Astrocyte of the cerebellum (primary cell): ENCODE results near the gene OTX2.

Source experiments
- DNase-seq: peaks from one replicate; pipeline ENCODE4 v3.0.0-alpha.2; 2011; ENCODE audit warnings: low read depth
- H3K4me3 ChIP-seq: 2 replicates; pipeline ENCODE4 v1.5.1; 2011; ENCODE audit warnings: mild to moderate bottlenecking, low read depth, low read length, moderate library complexity
- in situ Hi-C: cut with HindIII; loops from 2 replicates; pipeline ENCODE4 v1.10.0; 2017; ENCODE audit warnings: low sequenced_read_pairs
- TF ChIP-seq, protein P1 (sequence below): IDR thresholded peaks from 2 replicates; pipeline ENCODE4 v1.5.1; 2012; ENCODE audit warnings: low read length, low read depth, moderate library complexity, mild to moderate bottlenecking; ENCODE audit errors: missing control alignments

Gene OTX2

DNA sequence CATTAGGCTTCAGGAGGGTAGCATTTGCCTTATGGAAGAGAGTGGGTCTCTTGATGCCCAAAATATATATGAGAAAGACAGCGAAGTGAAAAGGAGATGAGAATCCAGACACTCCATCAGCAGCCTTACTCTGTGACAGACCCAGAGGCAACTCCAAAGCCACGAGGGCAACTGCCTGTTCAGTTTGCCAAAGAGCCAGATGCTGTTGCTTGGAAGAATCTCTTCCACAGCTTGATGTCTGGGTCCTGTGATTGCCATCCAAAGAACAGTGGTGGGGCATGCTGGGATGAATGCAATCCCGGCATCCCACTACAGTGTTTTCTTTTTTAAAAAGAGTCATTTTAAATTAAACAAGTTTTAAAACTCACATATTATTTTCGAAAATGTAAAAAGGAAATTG, 10.9 kb upstream of the OTX2 start:
- DNase-seq: no peak
- TF ChIP-seq, protein P1, sequence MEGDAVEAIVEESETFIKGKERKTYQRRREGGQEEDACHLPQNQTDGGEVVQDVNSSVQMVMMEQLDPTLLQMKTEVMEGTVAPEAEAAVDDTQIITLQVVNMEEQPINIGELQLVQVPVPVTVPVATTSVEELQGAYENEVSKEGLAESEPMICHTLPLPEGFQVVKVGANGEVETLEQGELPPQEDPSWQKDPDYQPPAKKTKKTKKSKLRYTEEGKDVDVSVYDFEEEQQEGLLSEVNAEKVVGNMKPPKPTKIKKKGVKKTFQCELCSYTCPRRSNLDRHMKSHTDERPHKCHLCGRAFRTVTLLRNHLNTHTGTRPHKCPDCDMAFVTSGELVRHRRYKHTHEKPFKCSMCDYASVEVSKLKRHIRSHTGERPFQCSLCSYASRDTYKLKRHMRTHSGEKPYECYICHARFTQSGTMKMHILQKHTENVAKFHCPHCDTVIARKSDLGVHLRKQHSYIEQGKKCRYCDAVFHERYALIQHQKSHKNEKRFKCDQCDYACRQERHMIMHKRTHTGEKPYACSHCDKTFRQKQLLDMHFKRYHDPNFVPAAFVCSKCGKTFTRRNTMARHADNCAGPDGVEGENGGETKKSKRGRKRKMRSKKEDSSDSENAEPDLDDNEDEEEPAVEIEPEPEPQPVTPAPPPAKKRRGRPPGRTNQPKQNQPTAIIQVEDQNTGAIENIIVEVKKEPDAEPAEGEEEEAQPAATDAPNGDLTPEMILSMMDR: no peak
- in situ Hi-C loops: no loop called here
- H3K4me3 ChIP-seq: no peak overlapping the region

DNA sequence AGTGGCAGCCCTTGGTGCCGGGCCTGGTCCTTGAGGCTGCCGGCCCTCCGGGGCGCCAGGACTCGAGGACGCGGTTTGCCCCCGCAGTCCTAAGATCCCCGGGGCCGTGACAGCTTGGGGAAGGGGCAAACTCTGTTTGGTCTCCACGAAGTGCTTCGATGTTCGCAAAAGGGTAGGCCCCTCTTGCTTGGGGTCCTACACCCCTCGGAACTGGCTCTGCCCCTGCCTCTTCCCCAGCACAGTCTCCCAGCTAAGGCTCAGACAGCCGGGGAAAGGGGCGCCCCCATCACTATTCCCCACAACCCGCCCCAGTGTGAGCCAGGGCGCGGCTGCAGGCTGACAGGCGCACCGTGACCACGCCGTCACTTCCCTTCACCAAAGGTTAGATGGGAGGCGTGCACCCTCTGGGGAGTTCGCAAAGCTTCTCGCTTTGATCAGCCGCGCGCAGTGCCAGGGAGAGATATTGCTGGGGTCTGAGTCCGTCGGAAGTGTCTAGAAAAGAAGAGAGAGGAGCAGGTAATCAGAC, 7.2 kb upstream of the OTX2 start:
- in situ Hi-C loops: no loop called here
- DNase-seq: no peak
- H3K4me3 ChIP-seq: no peak overlapping the region
- TF ChIP-seq, protein P1: no peak

- no peak for DNase-seq
- in situ Hi-C loops: no loop called here
- TF ChIP-seq, protein P1: no peak
- H3K4me3 ChIP-seq: no peak overlapping the region
Observed at GRCh38 chr14:56816574-56817391, 6.5 kb upstream of the OTX2 start.

- DNase-seq: no peak
- in situ Hi-C loops: no loop called here
- H3K4me3 ChIP-seq: no peak overlapping the region
- TF ChIP-seq, protein P1: no peak
Observed at GRCh38 chr14:56815745-56816144, 5.5 kb upstream of the OTX2 start.

DNA sequence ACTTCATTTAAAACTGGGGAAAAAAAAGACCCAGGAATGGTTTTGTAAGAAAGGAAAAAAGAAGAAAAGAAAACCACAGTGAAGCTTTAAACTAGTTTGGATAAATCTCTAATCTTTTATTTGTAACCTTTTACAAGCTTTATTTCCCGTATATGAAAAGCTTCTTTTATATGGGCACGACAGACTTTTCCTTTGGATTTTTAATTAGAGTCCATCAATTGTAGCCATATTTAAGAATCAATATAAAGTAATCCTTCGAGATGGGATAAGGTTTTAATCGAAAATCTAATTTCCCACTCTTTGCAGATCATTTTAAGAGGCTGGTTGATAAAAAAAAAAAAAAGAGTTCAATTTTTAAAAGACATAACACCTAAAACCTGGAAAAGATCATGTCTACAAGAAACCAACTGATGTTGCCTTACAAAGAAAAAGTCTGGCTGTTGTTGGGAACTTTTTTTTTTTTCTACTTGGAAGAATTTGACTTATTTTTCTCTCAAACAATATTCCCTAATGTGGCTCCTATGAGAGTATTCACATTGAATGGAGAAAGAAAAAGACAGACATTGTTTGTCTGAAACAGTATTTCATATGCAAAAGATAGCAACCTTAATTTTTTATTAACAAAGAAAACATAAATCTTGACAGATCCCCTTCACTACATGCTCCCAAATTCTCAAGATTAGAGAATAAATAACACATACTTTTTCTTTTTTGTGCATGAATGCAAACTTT, 4.9 kb upstream of the OTX2 start:
- TF ChIP-seq, protein P1: no peak
- in situ Hi-C loops: no loop called here
- DNase-seq: no peak
- no peak overlapping the region for H3K4me3 ChIP-seq

DNA sequence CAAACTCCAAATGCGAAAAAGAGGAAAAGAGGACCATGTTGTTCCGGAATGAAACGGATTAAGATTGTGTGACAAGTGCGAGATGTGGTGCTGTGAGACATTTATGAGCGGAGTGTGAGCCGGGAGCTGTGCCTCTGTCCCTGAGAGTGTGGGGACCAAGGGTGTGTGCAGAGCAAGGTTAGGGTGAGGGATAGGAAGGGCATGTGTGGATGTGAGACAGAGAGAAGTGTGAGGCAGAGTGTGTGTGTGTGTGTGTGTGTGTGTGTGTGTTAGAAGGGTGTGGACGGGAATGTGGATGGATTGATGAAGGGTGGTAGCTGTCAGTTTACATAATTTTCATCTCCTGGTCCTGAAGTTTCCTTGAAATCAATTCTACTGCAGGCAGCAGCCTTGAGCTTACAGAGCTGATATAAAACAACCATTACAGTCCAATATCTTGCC, 4.3 kb upstream of the OTX2 start:
- H3K4me3 ChIP-seq: no peak overlapping the region
- in situ Hi-C loops: no loop called here
- no peak for DNase-seq
- TF ChIP-seq, protein P1: no peak
